CD1c-positive myeloid dendritic cell (primary cell): Measurements from ENCODE around the gene CARHSP1.
"Not testable (repeated sequence)": the region's sequence is repeated elsewhere in the genome, so short reads cannot be mapped to it uniquely, and the experiment has no call there.

Experiments
- DNase-seq: peaks from one replicate; pipeline ENCODE4 v3.0.0-alpha.2; 2016; ENCODE audit errors: extremely low spot score

Gene CARHSP1

DNA sequence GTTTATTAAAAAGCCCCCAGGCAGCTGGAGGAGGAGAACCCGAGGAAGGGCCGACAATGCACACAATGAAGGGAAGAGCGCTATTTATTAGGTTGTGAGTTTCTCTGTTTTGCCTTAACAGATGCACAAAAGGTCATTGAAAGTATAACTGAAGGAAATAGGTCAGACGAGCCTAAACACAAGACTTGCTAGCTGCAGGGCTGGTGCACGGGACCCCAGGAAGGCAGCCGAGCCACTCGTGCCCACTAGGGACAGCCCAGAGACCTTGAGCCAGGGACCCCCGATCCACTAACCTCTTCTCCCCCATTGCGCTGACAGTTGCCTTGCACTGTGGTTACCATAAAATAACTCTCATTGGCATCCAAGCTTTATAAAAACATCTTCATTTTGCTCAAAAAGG lies 24.6 kb upstream of the CARHSP1 start:
- DNase-seq, result no peak

DNA sequence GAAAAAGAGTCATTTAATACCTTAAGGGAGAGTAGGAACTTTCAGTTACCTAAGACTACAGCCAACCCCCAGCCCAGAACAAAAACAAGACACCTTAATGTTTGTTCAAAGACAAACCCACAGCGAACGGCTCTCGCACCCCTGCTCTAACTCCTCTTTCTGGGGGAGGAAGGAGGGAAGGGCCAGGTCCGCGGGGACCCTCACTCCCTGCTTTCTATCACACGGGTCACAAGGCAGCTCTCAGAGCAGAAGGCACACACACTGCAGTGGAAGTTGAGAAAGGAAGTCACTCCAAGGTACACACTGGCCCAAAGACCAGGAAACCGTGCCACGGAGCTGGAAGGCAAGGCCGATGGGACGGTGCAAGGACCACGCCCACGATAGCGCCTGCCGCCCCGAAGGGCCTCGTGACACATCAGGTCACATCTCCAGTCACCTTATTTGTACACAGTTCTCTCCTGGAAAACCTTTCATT lies 23.3 kb upstream of the CARHSP1 start:
- DNase-seq, result no peak

DNA sequence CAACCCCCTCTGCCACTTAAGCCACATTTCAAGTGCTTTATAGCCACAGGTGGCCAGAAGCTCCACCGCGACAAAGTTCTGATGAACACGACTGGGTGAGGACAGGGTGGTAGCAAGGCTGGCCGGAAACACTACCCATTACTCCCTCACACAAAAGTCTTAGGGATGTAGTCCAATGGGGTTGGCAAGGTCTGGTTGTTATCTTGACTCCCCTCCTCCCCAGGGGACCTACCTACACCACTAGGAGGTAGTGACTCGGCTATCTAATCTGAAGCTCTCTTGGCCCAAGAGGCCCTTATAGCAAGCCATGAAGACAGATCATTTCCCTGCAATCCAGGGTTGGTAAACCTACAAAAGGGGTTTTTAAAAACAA lies 21.7 kb upstream of the CARHSP1 start:
- no peak for DNase-seq

DNA sequence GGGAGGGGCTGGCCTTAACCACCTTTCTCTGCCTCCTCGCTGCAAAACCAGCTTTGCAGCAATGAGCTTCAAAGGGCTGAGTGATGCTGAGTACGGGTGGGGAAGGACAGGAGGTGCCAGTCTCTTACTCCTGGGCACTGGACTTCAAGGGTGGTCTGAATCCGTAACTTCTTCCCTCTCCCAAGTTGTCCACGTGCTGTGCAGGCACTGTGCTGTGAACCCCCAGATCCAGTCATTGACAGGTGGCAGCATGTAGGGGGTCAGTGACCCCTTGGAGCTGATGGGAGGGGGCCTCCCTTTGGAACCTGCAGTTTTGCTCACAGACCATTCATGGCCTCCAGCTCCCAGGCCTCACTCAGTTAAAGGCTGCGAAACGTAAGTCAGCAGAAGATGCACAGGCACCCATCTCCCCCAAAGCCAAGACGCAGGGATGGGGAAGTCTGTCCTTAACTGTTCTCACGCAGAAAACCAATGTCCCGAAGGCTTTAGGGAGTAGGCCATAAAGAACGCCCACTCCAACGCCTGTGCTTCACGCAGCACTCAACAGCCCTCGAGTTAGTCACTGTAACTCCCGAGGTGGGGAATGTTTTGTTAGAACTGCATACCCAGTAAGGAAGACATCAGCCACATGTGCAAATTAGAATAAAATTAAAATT lies 21.2 kb upstream of the CARHSP1 start:
- no peak for DNase-seq

DNA sequence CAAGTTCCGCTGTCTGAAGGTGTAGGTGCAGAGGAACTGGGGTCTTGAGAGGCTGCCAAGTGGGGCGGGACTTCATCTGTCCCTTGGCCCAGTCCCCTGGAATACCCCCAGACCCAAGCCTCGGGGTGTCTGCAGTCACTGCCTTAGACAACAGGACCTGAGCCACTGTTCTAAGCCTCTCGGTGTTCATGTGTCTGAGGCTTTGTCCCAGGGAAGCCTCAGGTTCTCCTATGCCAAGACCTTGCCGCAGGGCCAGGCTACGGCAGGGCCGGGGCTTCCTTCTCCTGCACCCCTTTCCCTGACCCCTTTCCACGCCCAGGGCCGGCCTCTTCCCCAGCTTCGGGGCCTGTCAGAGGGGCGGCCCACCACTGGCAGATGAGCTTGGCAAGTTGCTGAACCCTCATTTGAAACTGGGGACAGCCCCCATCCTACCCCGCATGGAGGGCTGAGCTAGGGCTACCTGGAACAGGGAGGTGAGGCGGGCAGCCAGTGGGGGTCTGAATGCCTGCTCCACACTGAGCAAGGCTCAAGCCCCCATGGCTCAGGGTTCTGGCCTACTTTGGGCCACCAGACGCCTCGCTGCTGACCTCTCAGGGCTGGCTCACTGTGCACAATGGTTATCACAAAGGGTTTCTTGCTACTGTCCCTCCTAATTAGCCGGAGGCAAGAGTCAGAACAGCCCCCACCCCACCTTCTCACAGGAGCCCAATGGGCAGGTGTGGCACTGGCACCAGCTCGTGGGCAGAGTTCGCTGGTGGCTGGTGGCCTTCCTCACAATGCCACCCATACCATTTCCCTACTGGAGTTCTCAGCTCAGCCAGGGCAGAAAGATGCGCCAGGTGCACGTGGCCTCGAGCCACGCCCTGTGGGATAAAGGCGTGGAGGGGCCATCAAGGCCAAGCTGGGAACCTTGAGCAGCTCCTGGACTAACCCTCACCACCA lies 20.4 kb upstream of the CARHSP1 start:
- DNase-seq, result no peak

GRCh38 chr16:8887952-8888560 lies 19.2 kb upstream of the CARHSP1 start:
- DNase-seq, result no peak

DNA sequence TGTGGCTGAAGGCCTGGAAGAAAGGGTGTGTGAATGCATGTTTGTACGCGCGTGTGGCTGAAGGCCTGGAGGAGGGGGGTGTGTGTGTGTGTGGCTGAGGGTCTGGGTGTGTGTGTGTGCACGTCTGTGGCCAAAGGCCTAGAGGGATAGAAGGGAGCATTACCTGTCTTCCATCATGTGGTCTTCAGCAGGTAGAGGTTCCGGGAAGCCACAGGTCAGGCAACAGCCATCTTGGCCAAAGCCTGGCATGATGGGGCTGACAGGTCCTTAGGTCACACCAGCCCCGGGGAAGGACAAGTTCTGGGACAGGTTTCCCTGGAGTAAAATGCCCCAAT lies 18.6 kb upstream of the CARHSP1 start:
- DNase-seq, result no peak

DNA sequence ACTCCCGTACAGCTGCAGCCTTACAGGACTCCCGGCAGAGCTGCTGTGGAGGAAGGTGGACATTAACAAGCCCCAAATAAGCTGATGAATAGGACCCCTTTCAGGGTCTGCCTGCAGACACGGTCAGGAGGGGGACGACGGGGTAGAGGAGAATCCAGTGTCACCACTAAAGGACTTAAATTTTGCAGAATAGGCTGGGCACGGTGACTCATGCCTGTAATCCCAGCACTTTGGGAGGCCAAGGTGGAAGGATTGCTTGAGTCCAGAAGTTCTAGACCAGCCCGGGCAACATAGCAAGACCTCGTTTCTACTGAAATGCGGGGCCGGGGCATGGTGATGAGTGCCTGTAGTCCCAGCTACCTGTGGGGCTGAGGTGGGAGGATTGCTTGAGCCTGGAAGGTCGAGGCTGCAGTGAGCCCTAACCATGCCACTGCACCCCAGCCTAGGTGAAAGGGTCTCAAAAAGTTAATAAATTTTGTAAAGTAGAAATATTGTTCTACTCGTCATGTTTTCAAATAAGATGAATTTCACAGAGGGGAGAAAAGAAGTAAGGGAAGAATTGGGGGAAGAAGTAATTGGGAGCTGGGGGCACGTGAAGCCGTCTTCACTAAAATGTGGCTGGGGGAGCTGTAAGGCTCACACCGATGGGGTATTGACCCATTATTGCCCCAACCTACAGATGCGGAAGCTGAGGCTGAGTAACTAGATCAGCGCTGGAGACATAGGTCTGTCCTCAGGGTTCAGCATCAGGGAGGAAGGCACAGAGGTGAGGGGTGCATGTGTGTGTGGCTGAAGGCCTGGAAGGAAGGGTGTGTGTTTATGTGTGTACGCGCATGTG lies 18.0 kb upstream of the CARHSP1 start:
- DNase-seq, result no peak

GRCh38 chr16:8885674-8886592 lies 17.1 kb upstream of the CARHSP1 start:
- no peak for DNase-seq

- no peak for DNase-seq
Measured at GRCh38 chr16:8882725-8883377, 14.0 kb upstream of the CARHSP1 start.

DNA sequence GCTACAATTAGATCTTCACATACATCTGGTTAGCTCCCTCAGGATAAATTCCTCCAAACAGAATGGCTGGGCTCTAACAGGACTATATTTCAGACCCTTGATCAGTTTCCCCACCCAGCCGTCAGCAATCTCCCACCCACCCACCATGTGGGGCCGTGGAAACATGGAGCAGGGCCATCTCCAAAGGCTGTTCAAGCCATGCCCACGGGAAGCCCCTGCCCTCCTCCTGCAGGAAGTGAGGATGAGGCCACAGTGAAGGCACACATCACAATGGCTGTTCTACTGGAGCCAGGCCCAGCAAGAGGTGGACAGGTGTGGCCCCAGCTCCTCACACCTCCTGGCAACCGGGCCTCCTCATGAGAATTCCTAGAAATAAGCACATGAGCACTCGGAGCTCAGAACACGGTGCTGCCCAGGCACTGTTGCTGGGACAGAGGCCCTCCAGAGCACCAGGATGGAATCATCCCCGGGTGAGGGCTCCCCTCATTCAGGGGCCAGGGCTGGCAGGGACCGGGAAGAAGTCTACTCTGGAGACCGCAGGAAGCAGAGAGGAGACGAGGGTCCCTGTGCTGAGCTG lies 13.3 kb upstream of the CARHSP1 start, which contains the start of gene LITAFD:
Gene LITAFD, plus strand, starts transcription at position 311 of the 577 bp plus-strand sequence. CDS start 2,005 bp downstream, outside the sequence.
- DNase-seq, result no peak

- DNase-seq, result no peak
Measured at GRCh38 chr16:8880839-8881510, 12.2 kb upstream of the CARHSP1 start.

DNA sequence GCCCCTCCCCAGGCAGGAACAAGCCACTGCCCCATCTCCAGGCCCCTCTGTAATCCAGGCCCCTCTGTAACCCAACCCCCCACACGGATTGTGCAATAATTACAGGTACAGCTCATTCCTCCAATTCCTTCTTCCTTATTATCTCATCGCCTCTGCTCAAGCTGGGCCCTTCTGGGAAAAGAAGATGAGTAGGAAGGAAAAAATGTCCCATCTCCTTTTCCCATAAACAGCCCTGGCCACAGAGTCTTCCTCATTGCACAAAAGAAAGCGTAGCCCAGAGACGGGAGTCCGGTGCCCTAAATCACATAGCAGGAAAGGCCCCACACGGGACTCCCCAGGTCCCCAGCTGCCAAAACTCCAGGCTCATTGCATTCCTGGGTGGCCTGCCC lies 9.7 kb upstream of the CARHSP1 start:
- no peak for DNase-seq

DNA sequence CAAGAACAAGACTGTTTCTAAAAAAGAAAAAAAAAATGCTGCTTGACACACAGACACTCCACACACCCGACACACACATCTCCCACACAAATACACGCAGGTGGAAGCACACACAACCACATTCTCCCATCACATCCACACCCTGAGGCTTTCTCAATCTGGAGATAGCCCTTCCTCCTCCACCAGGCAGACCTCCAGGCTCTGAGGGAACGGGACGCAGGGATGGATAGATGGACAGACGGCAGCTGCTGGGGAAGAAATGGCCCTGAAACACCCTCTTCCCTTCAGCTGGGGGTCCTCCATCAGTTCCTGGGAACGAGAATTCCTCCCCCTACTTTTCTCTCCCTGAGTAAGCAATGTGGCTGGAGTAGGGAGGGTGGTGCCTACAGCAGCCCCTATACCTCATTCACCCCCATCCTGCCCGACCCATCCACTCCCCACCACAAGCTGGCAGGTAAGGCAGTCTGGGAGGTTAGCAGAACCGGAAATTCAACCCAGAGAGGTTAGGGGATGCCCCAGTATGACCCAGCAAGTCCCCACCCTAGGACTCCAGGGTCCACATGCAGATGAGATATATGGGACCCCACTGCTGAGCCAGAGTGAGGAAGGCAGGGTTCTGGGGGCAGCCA lies 9.2 kb upstream of the CARHSP1 start:
- no peak for DNase-seq

GRCh38 chr16:8875317-8875716 lies 6.5 kb upstream of the CARHSP1 start:
- DNase-seq, result not testable (repeated sequence)

DNA sequence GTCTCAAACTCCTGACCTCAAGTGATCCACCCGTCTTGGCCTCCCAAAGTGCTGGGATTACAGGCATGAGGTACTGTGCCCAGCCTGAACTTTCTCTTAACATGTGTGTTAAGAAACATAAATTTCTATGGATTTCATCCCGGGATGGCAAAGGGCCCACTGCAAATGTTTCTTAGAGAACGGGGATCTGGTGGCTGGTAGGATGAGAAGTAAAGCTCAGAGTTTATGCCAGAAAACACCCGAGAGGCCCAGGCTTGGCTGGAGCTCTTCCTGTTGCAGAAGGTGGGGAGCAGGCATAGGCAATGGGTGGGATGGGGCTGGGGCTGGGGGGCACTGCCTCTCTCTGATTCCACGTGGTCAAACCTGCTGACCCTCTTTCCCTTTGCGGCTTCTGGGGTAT lies 5.6 kb upstream of the CARHSP1 start:
- DNase-seq, result no peak

GRCh38 chr16:8873866-8874195 lies 5.0 kb upstream of the CARHSP1 start:
- not testable (repeated sequence) for DNase-seq

DNA sequence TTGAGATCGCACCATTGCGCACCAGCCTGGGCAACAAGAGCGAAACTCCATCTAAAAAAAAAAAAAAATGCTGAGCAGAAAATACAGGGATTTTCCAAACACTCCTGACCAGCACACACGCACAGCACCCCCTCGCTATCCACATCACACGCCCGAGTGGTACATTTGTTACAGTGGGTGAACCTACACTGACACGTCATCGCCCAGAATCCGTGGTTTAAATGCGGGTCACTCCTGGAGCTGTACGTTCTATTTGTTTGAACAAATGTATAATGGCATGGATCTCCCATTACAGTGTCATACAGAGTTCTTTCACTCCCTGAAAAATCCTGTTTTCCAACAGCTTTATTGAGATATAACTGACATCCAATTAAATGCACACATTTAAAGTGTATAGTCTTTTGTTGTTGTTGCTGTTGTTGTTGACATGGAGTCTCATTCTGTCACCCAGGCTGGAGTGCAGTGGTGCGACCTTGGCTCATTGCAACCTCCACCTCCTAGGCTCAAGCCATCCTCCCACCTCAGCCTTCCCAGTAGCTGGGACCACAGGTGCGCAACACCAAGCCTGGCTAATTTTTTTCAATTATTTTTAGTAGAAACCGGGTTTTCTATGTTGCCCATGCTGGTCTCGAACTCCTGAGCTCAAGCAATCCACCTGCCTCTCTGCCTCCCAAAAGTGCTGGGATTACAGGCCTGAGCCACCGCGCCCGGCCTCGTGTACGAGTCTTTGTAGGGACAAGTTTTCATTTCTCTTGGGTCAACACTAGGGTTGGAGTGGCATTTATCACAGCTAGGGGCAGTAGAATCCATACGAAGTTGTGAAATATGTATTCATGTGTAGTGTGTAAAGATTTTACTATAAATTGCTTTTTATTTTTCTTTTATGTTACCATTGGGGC lies 4.4 kb upstream of the CARHSP1 start:
- no peak for DNase-seq
